Stimulated activated CD4-positive, alpha-beta T cell treated with anti-CD3 and anti-CD28 coated beads, Interleukin-12 subunit alpha, Interleukin-12 subunit beta, amount 100 ng/mL, for 24 hours (primary cell): Measurements from ENCODE around the gene GPR32.
"Not testable (repeated sequence)": the region's sequence is repeated elsewhere in the genome, so short reads cannot be mapped to it uniquely, and the experiment has no call there.

Experiments used
- DNase-seq, 2 experiments: peaks; one replicate each; pipeline ENCODE4 v3.0.0-alpha.2; 2020; ENCODE audit warnings: low read depth in 2 of 2

The GPR32 gene

DNA sequence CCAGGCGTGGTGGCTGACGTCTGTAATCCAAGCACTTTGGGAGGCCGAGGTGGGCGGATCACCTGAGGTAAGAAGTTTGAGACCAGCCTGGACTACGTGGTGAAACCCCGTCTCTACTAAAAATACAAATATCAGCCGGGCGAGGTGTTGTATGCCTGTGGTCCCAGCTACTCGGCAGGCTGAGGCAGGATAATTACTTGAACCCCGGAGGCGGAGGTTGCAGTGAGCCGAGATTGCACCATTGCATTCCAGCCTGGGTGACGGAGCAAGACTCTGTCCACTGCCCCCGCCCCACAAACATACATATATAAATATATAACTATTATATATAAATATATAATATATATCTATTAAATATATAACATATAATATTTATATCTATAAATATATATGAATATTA lies 23.1 kb upstream of the GPR32 start:
- DNase-seq, result not testable (repeated sequence)

DNA sequence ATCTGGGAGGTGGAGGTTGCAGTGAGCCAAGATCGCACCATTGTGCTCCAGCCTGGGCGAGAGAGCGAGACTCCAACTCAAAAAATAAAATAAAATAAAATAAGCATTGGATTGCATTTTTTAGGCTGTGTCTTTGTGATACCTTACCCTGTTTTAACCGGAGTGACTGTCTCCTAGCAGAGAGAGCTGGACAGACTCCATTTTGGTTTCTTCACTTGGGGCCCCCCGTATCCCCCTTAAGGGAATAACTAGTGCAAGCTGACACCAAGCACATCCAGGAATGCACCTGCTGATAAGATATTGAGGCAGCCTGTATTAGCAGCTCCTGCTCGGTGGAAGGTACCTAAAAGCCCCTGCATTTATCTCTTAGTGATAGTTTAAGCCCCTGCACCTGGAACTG lies 20.8 kb upstream of the GPR32 start:
- no peak for DNase-seq

DNA sequence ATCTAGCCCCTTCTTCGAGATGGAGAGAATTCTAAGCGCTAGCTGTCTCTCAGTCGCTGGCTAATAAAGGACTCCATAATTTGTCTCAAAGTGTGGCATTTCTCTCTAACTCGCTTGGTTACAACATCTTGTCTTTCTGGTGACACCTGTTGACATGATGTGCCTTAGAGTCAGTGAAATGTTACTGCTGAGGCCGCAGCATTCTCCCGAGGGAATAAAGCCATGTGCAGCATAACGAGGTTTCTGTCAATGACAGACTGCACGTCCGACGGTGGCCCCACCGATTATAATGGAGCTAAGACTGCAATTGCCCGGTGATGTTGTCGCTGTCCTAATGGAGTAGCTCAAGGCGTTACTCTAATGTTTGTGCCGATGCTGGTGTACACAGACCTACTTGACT lies 20.3 kb upstream of the GPR32 start:
- DNase-seq, result no peak

- DNase-seq, result no peak
These were observed 16.4 kb upstream of the GPR32 start for GRCh38 chr19:50753879-50754278.

- DNase-seq, result not testable (repeated sequence)
These were observed 14.0 kb upstream of the GPR32 start for GRCh38 chr19:50756244-50756643.

- not testable (repeated sequence) for DNase-seq
These were observed 12.6 kb upstream of the GPR32 start for GRCh38 chr19:50757624-50758023.

DNA sequence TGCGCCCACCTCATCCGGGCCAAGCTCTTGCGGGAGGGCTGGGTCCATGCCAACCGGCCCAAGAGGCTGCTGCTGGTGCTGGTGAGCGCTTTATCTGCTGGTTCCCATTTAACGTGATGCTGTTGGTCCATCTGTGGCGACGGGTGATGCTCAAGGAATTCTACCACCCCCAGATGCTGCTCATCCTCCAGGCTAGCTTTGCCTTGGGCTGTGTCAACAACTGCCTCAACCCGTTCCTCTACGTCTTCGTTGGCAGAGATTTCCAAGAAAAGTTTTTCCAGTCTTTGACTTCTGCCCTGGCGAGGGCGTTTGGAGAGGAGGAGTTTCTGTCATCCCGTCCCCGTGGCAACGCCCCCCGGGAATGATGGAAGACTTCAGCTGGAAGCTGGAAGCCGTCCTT lies 11.2 kb upstream of the GPR32 start:
- DNase-seq, result not testable (repeated sequence)

GRCh38 chr19:50759886-50760285 lies 10.4 kb upstream of the GPR32 start:
- DNase-seq, result no peak

DNA sequence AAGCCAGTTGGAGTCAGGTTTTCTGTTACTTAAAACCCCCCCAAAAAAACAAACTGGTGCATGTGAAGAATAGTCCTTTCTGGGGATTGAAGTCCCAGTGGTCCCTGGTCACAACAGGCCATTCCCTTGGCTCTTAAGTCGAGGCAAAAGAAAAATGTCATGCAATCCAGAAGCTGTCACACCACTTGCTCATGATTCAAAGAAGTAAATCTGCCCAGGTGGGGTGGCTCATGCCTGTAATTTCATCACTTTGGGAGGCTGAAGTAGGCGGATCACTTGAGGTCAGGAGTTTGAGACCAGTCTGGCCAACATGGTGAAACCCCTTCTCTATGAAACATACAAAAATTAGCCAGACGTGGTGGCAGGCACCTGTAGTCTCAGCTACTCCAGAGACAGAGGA lies 8.8 kb upstream of the GPR32 start:
- DNase-seq, result not testable (repeated sequence)

- not testable (repeated sequence) for DNase-seq
These were observed 6.7 kb upstream of the GPR32 start for GRCh38 chr19:50763521-50763920.

DNA sequence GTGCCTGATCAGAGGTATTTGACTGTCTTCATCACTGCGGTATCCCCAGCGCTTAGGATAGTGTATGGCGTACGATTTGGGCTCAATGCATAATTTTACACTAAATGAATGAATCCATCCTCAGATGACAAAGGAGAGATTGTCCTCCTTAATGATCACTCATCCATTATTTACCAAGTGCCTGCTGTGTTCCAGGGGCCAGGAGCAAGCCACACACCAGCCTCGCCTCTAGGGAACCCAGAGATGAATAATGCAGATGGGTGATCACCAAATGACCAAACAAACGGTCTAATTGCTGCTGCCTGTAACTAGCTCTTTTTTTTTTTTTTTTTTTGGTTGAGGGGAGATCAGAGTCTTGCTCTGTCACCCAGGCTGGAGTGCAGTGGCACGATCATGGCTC lies 5.9 kb upstream of the GPR32 start:
- no peak for DNase-seq

DNA sequence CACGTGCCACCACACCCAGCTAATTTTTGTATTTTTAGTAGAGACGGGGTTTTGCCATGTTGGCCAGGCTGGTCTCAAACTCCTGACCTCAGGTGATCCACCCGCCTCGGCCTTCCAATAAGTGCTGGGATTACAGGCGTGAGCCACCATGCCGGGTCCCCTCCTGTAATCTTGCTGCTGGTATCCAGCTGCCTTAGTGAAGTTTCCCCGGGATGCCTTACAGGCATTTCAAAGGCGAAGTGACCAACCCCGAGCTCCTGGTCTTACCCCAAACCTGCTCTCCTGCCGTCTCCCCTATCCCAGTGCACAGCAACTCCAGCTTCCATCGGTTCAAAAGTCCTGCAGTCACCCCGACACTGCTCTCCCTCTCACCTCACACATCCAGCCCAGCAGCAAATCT lies 3.5 kb upstream of the GPR32 start:
- DNase-seq, result not testable (repeated sequence)

DNA sequence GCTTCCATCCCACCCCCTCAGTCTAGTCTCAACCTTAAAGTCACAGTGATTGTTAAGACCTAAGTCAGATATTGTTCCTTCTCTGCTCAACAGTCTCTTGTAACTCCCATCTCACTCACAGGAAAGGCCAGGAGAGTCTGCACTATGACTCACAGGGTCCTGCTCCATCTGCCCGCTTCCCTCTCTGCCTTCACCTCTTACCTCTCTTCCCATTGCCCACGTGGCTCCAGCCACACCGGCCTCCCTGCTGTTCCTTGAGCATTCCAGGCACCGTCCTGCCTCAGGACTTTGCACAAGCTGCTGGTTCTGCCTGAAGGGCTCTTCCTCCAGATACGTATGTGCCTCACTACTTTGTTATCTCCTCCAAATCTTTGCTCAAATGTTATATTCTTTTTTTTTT lies 3.0 kb upstream of the GPR32 start:
- DNase-seq, result not testable (repeated sequence)

- DNase-seq, result no peak
These were observed 2.0 kb upstream of the GPR32 start for GRCh38 chr19:50768277-50768676.

DNA sequence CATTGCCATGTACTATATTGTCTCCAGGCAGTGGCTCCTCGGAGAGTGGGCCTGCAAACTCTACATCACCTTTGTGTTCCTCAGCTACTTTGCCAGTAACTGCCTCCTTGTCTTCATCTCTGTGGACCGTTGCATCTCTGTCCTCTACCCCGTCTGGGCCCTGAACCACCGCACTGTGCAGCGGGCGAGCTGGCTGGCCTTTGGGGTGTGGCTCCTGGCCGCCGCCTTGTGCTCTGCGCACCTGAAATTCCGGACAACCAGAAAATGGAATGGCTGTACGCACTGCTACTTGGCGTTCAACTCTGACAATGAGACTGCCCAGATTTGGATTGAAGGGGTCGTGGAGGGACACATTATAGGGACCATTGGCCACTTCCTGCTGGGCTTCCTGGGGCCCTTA lies 624 bp downstream of the GPR32 start:
- DNase-seq, result no peak

DNA sequence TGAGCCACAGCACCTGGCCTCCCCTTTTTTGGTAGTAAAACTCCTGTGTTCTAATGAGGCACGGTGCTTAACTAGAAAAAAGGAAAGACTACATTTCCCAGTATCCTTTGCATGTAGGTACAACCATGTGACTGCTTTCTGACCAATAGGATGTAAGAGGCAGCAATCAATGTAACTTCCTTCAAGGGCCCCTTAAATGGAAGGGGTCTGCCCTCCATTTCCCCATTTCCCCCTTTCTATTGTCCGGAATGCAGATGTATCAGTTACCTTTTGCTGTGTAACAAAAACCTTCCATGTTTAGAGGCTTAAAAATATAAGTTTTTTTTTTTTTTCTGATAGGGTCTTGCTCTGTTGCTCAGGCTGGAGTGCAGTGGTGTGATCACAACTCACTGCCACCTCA lies 2.2 kb downstream of the GPR32 start:
- no peak for DNase-seq

GRCh38 chr19:50772912-50773311 lies 2.6 kb downstream of the GPR32 start:
- DNase-seq, result not testable (repeated sequence)

- not testable (repeated sequence) for DNase-seq
These were observed 3.2 kb downstream of the GPR32 start for GRCh38 chr19:50773454-50773853.

DNA sequence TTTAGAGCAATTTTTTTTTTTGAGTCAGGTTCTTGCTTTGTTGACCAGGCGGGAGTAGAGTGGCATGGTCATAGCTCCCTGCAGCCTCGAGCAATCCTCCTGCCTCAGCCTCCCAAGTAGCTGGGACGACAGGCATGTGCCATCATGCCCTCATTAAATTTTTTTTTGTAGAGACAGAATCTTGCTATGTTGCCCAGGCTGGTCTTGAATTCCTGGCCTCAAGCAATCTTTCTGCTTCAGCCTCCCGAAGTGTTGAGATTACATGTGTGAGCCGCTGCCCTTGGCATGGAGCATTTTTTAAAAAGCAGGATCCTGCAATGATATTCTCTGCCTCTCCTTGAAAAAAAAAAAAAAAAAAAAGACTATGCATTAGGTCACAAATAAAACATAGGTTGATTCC lies 5.9 kb downstream of the GPR32 start:
- DNase-seq, result no peak

DNA sequence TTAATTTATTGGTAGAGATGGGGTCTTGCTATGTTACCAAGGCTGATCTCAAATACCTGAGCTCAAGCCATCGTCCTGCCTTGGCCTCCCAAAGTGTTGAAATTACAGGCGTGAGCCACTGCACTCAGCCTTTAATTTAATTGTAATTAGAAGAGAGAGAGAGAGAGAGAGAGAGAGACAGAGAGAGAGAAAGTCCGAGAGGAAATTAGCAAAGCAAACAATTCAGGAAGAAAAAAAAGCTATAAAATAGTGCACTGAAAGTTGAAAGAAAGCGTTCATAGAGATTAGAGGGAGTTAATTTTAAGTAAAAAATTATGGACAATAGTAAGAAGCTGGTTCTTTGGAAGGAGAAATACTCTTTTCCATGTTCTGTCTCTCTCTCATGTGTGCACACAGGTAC lies 7.0 kb downstream of the GPR32 start:
- DNase-seq, result no peak

- DNase-seq, result no peak
These were observed 7.6 kb downstream of the GPR32 start for GRCh38 chr19:50777830-50778303.

DNA sequence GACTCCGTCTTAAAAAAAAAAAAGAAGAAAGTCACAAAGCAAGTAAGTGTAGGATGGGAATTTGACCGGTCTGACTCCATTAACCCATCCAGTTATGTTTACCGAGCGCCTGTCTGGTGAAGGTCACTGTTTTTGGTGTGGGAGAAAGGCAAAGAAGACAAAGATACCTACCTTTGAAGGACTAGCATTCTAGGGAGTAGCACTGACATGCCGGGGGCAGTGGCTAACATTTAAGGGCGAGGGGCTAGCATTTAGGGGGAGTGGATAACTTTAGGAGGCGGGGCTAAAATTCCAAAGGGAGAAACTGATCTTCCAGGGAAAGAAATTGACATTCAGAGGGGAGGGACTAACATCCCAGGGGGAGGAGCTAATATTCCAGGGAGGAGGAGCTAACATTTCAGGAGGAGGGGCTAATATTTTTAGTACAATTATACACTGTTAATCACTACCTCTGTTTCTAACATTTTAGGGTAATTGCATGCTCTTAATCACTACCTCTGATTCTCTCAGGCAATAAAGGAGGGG lies 8.7 kb downstream of the GPR32 start:
- DNase-seq, result no peak

DNA sequence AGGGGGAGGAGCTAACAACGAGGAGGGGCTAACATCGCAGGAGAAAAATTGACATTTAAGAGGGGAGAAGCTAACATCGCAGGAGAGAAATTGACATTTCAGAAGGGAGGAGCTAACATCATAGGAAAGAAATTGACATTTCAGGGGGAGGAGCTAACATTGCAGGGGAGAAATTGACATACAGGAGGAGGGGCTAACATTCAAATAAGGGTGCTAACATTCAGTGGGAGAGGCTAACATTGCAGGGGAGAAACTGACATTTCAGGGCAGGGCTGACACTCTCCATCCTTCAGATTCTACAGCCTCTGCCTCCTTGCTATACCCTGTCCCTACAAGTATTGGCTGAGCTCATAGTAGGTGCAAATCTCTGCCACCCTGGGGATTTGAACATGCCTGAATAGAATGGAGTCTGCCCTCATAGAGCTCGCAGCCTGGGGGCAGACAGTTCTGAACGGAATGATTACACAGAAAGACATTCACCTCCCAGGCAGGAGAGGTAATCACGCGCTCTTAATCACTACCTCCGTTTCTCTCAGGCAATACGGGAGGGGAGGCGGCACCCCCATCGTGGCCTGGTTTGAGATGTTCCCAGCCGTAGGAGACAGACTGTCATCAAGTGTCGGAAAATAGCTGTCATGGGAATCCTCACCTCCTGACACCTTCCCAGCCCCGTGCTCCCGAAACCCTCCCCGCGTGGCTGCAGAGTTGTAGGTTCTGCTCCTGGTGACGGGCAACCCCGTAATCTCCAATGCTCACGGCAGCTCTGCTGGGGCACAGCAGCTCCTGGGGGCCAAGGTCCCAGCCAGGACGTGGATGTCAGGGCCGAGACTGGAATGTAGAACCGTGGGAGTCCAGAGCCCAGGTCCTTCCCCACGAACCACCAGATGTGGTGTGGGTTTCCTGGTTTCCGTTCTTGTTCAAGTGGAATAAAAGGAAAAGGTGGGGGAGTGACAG lies 9.5 kb downstream of the GPR32 start:
- no peak for DNase-seq
